Body of pancreas (tissue), 4 donors: ENCODE data around the gene TMEM91. TPM values are rescaled to one million over a fixed set of nuclear protein-coding genes. Genes with fewer than 3 reads are reported as not detected.

Experiments used
- ATAC-seq: fragments of 150-250 bp; one replicate; pipeline ENCODE4 v1.9.1; 2016
- DNase-seq, 4 donors: peaks; one replicate each; pipeline ENCODE4 v3.0.0-alpha.2; 2019
- H3K27ac ChIP-seq, 4 donors: fragments of 200-600 bp; sonication (generic); 1 replicate in 3 of 4; 2 replicates in 1 of 4; pipeline versions ENCODE4 v1.5.1 to v1.6.1; 2016 to 2019; ENCODE audit warnings: mild to moderate bottlenecking in 1 of 4, mixed read lengths in 1 of 4, moderate library complexity in 1 of 4
- H3K27me3 ChIP-seq, 2 donors: fragments of 200-600 bp; sonication (generic); one replicate each; pipeline ENCODE4 v1.6.0; 2016; ENCODE audit warnings: mild to moderate bottlenecking in 1 of 2
- H3K36me3 ChIP-seq, 2 donors: fragments of 200-600 bp; sonication (generic); replicated peaks in 1 of 2; 2 replicates each; pipeline ENCODE4 v1.5.1; 2016; ENCODE audit warnings: low read depth in 2 of 2; ENCODE audit not compliant: insufficient read depth in 1 of 2
- H3K4me1 ChIP-seq: fragments of 200-600 bp; sonication (generic); one replicate; pipeline ENCODE4 v1.6.0; 2016
- H3K4me3 ChIP-seq, 2 donors: fragments of 200-600 bp; sonication (generic); 1 replicate in 1 of 2; 2 replicates in 1 of 2; pipeline ENCODE4 v1.5.1; 2016 to 2019
- H3K9me3 ChIP-seq, 3 donors: fragments of 200-600 bp; sonication (generic); 1 replicate in 2 of 3; 2 replicates in 1 of 3; pipeline ENCODE4 v1.5.1; 2016
- POLR2A ChIP-seq, 3 donors: fragments of 450-650 bp; IDR thresholded peaks; one replicate each; pipeline ENCODE4 v1.6.1; 2016; ENCODE audit warnings: antibody characterized with exemption in 3 of 3, mild to moderate bottlenecking in 2 of 3
- WGBS, 2 donors: methylation state at CpG; one replicate each; pipeline ENCODE4 v1.1.5; 2017; 5-methylcytosine and 5-hydroxymethylcytosine counted together
- intact Hi-C: fragments of 100-400 bp; cut with DNase I; formaldehyde crosslinking; loops from one replicate; pipeline ENCODE4 v1.15.1; 2023
- total RNA-seq, 2 donors: library from RNA; depleted of rRNA; stranded (reverse); fragments of >200 nt; gene quantifications; one replicate each; pipeline ENCODE4 v1.1.0, GENCODE V29; 2016
- TF ChIP-seq, protein P1 (sequence below), 7 experiments: fragments of 450-650 bp in 4 of 7; fragments of 200-600 bp in 3 of 7; sonication (generic) in 3 of 7; IDR thresholded peaks; one replicate each; pipeline ENCODE4 v1.5.1; 2016 to 2019; ENCODE audit warnings: antibody characterized with exemption in 7 of 7

The TMEM91 gene
- total RNA-seq, 2 donors from 2014 or later, result 7.5 to 15.5 TPM

DNA sequence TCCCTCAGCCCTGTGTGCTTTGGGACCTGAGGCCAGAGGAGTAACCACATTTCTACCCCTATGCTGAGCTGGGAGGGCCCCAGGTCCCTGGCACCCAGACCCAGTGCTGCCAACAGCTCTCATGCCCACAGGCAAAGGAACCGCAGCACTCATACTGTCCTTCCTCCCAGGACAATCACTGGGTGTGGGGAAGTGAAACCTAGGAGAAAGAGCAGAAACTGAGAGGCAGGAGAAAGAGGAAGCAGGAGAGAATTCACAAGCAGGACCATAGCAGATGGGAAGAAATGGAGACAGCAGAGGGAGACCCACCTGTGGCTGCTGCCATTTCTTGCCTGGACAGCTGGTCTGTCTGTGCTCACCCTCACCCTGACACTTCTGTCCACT, 47.5 kb upstream of the TMEM91 start:
- intact Hi-C loops, result loop anchor here (10.0 kb wide), 1 partner anchor 106 kb away; the partner anchor contains the start of gene DMAC2

DNA sequence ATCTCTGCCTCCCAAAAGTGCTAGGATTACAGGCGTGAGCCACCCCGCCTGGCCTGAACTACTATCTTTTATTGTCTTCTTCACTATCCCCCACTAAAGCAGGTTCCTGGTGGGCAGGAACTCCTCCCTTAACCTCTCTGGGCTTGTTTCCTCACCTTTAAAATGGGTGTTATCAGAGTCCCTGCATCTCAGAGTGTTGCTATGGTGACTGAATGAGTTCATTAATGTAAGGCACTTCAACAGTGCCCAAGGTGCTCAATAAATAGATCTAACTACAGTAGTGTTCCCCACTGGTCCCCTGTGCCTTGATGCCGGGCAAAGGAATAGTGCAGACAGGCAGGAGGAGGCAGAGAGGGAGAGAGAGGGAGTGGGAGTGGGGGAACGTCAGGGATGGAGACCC, 45.9 kb upstream of the TMEM91 start:
- no peak overlapping the region for H3K27ac ChIP-seq
- H3K9me3 ChIP-seq, result no peaks in the 10 kb centered on the region
- whole genome bisulfite sequencing, 2 donors, result 79 to 81% methylated on average over 4 of the region's 4 CpGs
- H3K4me3 ChIP-seq, result no peak overlapping the region
- no peaks in the 10 kb centered on the region for H3K27me3 ChIP-seq
- TF ChIP-seq POLR2A (IDR thresholded peaks at IDR 0.05), result no peak
- TF ChIP-seq, protein P1, sequence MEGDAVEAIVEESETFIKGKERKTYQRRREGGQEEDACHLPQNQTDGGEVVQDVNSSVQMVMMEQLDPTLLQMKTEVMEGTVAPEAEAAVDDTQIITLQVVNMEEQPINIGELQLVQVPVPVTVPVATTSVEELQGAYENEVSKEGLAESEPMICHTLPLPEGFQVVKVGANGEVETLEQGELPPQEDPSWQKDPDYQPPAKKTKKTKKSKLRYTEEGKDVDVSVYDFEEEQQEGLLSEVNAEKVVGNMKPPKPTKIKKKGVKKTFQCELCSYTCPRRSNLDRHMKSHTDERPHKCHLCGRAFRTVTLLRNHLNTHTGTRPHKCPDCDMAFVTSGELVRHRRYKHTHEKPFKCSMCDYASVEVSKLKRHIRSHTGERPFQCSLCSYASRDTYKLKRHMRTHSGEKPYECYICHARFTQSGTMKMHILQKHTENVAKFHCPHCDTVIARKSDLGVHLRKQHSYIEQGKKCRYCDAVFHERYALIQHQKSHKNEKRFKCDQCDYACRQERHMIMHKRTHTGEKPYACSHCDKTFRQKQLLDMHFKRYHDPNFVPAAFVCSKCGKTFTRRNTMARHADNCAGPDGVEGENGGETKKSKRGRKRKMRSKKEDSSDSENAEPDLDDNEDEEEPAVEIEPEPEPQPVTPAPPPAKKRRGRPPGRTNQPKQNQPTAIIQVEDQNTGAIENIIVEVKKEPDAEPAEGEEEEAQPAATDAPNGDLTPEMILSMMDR (IDR thresholded peaks at IDR 0.05), result no peak
- no peaks in the 10 kb centered on the region for H3K36me3 ChIP-seq
- ATAC-seq, result no peak
- H3K4me1 ChIP-seq, result peaks cover 30% of the 10 kb centered on the region
- DNase-seq, result no peak
- intact Hi-C loops, result no loop called here

More for the DNA sequence above, 47.5 kb upstream of the TMEM91 start:
- Histone ChIP-seq H3K4me1 (peaks cover 45% of the 10 kb centered on the region), H3K9me3 (no peaks in the 10 kb centered on the region), H3K27ac (peak overlapping the region in 2 of 4 donors; percentile 75 to 80), H3K36me3 (no peaks in the 10 kb centered on the region), H3K27me3 (no peaks in the 10 kb centered on the region), H3K4me3 (no peak overlapping the region)
- TF ChIP-seq, protein P1 (IDR thresholded peaks at IDR 0.05), result no peak
- no peak for TF ChIP-seq POLR2A (IDR thresholded peaks at IDR 0.05)
- DNase-seq (peak in 1 of 4 donors; percentile 57), ATAC-seq (no peak)
- 56 to 100% methylated on average over 1 of the region's 1 CpG for WGBS, 2 donors

- TF ChIP-seq, protein P1 (IDR thresholded peaks at IDR 0.05), result no peak
- TF ChIP-seq POLR2A (IDR thresholded peaks at IDR 0.05), result no peak
- no peak for ATAC-seq
- WGBS, 2 donors, result 76 to 79% methylated on average over 29 of the region's 47 CpGs
- no peaks in the 10 kb centered on the region for H3K9me3 ChIP-seq
- no peaks in the 10 kb centered on the region for H3K27me3 ChIP-seq
- DNase-seq, result no peak
- H3K4me1 ChIP-seq, result peaks cover 23% of the 10 kb centered on the region
- H3K36me3 ChIP-seq, result no peaks in the 10 kb centered on the region
- intact Hi-C loops, result no loop called here
- no peak overlapping the region for H3K4me3 ChIP-seq
- H3K27ac ChIP-seq, result no peak overlapping the region
Measured at GRCh38 chr19:41330946-41331678, 45.2 kb upstream of the TMEM91 start.

GRCh38 chr19:41332000-41332399, 44.3 kb upstream of the TMEM91 start:
- intact Hi-C loops, result no loop called here
- WGBS, 2 donors, result 86 to 88% methylated on average over 14 to 16 of the region's 16 CpGs
- no peaks in the 10 kb centered on the region for H3K9me3 ChIP-seq
- no peak overlapping the region for H3K27ac ChIP-seq
- H3K4me3 ChIP-seq, result no peak overlapping the region
- DNase-seq (no peak), ATAC-seq (no peak)
- no peak for TF ChIP-seq POLR2A (IDR thresholded peaks at IDR 0.05)
- TF ChIP-seq, protein P1 (IDR thresholded peaks at IDR 0.05), result no peak
- H3K27me3 ChIP-seq, result no peaks in the 10 kb centered on the region
- H3K4me1 ChIP-seq, result peaks cover 14% of the 10 kb centered on the region
- H3K36me3 ChIP-seq, result no peaks in the 10 kb centered on the region

- intact Hi-C loops, result no loop called here
- Histone ChIP-seq H3K27ac (no peak overlapping the region), H3K4me3 (no peak overlapping the region), H3K4me1 (peaks cover 10% of the 10 kb centered on the region), H3K36me3 (no peaks in the 10 kb centered on the region), H3K27me3 (no peaks in the 10 kb centered on the region), H3K9me3 (no peaks in the 10 kb centered on the region)
- ATAC-seq, result no peak
- TF ChIP-seq POLR2A (IDR thresholded peaks at IDR 0.05), result no peak
- TF ChIP-seq, protein P1 (IDR thresholded peaks at IDR 0.05), result no peak
- no peak for DNase-seq
- WGBS, 2 donors, result 81 to 84% methylated on average over 5 of the region's 5 CpGs
Measured at GRCh38 chr19:41332468-41332867, 43.9 kb upstream of the TMEM91 start.
